Activated CD8-positive, alpha-beta memory T cell treated with anti-CD3 and anti-CD28 coated beads, Interleukin-2, amount 50 U/mL, for 1 hour (primary cell): ENCODE results near the gene IRF9.

ENCODE experiments used
- DNase-seq: peaks from one replicate; pipeline ENCODE4 v3.0.0-alpha.2; 2020; ENCODE audit errors: extremely low read depth

The IRF9 gene

DNA sequence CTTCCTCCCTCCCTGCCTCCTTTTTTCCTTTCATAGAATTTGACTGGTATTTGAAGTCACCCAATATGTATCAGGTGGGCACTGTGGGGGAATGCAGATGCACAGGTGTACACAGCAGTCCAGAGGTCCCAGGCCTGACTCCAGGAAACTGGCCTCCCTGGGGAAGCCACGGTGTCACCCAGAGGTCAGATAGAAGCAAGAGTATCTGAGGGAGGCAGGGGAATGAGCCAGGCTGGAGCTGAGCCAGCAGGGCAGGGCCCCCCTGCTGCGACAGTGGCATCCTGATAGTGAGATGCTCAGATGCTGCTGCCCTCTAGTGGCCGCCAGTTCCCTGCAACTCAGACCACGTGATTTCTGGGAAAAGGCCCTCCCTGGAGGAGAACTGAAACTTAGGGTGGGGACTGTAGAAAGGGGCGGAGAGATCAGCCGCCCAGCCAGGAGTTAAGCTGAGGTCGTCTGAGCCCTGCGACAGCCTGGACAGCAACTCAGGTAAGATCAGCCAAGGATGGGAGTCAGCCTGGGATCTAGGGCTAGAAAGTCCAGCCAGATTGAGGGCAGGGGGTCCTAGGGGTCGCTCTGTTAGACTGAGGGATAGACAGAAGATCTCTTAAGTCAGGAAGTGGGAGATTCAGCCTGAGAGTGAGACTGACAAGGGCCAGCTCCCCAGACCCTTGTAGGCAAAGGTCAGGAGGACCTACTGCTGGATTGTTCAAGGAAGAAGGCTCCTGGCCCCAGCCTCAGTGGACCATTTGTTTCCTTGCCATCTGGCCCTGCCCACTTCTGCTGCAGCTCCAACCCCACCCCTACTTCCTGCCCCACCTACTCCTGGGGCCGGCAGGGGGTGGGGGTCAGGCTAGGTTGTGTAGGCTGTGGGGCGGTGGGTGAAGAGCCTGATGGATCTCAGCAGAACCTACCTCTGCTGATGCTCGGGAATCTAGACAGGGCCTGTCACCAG is at the start of gene IRF9:
TSS of gene IRF9 (plus strand) at position 416 of the 955 bp plus-strand sequence. CDS start 880 bp downstream, outside the sequence.
- DNase-seq, result peak; percentile 90

DNA sequence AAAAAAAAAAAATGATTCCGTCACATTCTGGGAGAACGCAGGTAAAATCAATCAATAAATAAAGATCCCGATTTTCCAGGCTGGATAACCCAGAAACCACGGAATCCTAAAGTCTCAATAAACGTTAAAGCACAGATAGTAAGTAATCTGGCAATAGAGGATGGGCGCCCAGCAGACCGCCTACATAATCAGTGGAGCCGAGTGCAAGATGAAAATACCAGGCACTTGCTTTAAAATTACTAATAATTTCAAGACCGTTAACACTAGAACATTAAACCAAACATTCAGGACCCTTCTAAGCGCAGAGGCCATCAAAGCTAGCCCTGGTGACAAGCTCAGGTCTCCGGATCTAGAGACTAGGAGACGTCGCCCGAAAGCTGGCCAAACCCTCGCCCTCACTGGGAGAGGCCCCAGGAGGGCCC is 47.7 kb upstream of the IRF9 start:
- DNase-seq, result no peak

GRCh38 chr14:24113801-24114531 is 47.1 kb upstream of the IRF9 start:
- peak; percentile 53 for DNase-seq

- peak; percentile 99 for DNase-seq
Observed at GRCh38 chr14:24114532-24115421, 46.3 kb upstream of the IRF9 start, which contains the start of the genes DCAF11 and NRL. Gene DCAF11 (plus strand): TSS chr14:24114777. CDS start chr14:24115595, 818 bp downstream. Gene NRL (minus strand): TSS chr14:24114949. CDS start chr14:24082848, 32,101 bp downstream.

GRCh38 chr14:24115422-24116127 is 45.5 kb upstream of the IRF9 start:
- DNase-seq, result no peak

- no peak for DNase-seq
Observed at GRCh38 chr14:24116128-24116814, 44.8 kb upstream of the IRF9 start.

DNA sequence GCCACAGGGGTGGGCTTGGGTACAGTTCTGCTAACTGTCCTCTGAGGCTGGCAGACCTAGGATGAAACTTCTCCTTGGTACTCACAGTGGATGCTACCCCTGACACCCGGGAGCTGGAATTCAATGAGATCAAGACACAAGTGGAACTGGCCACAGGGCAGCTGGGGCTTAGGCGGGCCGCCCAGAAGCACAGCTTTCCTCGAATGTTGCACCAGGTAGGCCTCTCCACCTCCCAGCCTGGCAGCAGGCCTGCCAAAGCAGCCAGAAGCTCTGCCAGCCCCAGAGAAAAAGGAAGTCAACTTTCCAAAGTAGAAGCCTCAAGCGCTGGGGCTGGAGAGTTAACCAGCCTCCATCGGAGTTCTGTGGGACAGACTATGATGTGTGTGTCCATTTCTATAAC is 43.9 kb upstream of the IRF9 start:
- DNase-seq, result no peak

DNA sequence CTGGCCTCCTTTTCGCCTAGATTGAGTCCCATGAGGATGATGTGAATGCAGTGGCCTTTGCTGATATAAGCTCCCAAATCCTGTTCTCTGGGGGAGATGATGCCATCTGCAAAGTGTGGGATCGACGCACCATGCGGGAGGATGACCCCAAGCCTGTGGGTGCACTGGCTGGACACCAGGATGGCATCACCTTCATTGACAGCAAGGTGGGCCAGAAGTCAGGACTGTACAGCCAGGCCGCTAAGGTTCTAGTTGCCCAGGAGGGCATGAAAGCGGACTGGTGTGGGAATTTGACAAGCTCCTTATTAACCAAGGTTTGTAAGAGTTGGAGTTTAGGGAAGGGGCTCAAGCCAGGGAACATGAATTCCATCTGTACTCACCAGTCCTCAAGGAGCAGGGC is 41.4 kb upstream of the IRF9 start:
- DNase-seq, result no peak

DNA sequence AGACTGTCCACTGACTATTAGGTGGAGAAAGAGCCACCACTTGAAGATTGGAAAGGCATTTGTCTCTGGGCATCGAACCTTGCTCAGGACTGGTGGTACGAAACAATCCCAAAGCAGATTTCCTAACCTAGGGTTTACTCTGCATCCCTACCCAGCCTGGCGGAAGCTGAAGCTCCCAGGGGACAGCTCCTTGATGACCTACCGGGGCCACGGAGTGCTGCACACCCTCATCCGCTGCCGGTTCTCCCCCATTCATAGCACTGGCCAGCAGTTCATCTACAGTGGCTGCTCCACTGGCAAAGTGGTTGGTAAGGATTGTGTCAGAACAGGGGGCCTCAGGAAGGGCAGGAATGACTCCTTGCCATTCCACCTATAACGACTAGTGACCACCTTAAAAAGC is 39.9 kb upstream of the IRF9 start:
- DNase-seq, result no peak

DNA sequence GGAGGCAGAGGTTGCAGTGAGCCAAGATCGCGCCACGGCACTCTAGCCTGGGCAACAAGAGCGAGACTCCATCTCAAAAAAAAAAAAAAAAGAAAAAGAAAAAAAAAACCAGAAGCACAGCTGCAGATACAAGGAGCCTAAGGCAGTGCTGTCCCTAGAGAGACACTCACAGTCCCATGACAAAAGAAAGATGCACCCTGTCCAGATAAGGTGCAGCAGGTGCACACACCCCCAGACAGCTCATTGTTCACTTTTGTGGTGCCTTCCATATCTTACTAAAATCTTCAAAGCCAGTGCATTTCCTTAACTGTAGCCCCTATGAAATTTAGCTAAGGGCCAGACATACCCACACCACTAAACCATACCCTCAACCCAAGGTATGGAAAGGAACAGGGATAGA is 38.6 kb upstream of the IRF9 start:
- DNase-seq, result no peak

- no peak for DNase-seq
Observed at GRCh38 chr14:24122898-24123297, 38.2 kb upstream of the IRF9 start.

DNA sequence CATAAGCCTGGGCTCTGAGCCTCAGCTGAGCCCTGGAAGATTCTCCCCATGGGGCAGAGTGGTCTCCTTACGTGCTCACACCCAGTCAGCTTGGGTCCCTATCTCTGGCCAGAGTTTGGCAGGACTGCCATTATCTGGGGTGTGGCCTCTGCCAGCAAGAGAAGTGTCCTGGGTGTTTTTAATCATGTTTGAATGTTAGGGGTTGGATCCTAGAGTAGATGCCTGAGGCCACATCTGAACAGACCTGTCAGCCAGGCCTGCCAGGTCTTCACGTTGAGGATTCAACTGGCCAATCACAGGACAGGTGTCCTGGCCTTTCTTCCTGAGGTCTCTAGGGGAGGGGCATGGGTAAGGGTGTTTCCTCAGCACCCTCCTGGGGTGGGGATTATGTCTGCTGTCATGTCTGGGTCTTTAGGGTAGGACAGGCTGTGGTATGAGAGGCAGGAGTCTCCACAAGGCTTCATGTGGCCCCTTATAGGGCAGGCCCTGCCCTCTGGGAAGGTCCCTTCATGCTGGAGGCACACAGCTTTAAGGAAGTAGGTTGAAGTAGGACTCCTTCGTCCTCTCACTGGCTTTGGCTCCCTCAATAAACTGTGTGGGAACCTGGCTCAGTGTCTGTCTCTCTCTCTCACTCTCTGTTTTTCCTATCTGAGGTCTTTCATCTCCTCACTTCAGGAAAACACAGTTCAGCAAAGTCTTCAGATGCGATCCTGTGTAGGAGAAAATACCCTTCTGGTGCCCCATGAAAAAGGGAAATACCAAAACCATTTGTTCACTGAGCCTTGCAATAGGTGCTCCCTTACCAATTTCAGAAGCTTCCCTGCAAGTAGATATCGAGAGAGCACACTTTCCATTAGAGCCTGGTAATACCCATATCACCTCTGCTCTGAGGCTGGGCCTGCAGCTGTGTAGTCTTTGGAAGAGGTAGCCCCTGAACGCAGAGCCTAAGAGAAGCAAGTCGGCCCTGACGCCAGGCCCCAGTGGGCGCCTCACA is 37.3 kb upstream of the IRF9 start:
- DNase-seq, result no peak

DNA sequence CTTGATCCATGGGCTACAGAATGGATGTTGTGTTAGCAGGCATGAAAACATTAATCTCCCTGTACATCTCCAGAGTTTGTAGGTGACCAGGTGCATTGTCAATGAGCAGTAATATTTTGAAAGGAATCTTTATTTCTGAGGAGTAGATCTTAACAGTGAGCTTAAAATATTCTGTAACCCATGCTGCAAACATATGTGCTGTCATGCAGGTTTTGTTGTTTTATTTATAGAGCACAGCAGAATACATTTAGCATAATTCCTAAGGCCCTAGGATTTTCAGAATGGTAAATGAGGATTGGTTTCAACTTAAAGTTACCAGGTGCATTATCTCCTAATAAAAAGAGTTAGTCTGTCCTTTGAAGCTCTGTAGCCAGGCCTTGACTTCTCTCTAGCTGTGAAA is 34.1 kb upstream of the IRF9 start:
- DNase-seq, result no peak

DNA sequence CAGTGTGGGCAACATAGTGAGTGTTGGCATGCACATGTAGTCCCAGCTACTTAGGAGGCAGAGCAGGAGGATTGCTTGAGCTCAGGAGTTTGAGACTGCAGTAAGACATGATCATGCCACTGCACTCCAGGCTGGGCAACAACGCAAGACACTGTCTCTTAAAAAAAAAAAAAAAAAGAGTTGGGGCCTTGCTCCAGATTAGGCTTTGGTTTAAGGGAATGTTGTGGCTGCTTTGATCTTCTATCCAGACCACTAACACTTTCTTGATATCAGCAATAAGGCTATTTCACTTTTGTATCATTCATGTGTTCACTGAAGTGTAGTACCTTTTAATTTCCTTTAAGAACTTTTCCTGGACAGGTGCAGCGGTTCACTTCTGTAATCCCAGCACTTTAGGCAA is 33.4 kb upstream of the IRF9 start:
- no peak for DNase-seq

DNA sequence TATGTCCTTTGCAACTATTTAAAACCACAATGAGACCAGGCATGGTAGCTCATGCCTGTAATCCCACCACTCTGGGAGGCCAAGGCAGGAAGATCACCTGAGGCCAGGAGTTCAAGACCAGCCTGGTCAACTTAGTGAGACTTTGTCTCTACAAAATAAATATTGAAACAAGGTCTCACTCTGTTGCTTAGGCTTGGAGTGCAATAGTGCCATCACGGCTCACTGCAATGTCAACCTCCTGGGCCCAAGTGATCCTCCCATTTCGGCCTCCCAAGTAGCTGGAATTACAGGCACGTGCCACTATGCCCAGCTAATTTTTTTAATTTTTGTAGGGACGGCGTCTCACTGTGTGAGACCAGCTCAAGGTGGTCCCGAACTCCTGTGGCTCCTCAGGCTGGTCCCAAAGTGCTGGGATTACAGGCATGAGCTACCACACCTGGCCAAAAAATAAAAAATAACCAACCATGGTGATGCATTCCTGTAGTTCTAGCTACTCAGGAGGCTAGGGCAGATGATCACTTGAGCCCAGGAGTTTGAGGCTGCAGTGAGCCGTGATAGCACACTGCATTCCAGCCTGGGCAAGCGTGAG is 31.6 kb upstream of the IRF9 start:
- DNase-seq, result no peak

- DNase-seq, result no peak
Observed at GRCh38 chr14:24130380-24130716, 30.7 kb upstream of the IRF9 start, which contains the start of gene FITM1. Gene FITM1 (plus strand): TSS chr14:24130659. CDS start chr14:24131564, 905 bp downstream.

DNA sequence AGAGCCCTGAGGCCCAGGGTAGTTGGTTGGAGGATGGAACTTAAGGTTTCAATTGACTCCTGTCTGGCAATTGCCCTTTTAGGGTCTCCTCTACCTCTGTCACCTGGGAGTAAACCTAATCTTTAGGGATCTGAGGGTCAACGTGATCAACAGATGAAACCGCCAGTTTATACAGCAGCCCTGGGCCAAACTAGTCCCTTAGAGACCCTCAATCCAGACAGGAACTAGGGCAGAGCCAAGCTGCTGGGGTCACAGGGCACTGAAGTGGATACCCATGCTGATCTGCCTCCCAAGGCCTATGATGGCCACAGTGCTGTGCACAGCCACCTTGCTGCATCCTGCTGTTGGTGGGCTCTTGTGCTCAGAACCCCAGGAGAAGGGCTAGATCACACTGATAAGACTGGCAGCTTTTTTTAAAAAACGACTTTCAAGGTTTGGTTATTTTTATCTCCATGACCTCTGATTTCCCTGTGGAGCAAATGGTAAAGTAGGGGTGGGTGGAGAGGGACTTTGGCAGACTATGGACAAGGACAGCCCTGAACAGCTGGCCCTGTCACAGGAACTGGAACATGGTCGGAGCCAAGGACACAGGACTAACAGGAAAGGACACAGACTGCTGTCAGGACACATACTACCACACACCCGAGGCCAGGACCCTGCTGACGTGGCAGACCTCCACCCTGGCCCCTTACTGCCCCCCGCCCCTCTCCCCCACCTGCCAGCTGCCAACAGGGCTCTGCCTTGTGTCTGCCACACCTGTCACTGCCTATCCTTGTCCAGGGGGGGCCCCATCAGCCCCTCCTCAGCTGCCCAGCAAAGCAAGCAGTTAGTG is 30.1 kb upstream of the IRF9 start:
- no peak for DNase-seq

DNA sequence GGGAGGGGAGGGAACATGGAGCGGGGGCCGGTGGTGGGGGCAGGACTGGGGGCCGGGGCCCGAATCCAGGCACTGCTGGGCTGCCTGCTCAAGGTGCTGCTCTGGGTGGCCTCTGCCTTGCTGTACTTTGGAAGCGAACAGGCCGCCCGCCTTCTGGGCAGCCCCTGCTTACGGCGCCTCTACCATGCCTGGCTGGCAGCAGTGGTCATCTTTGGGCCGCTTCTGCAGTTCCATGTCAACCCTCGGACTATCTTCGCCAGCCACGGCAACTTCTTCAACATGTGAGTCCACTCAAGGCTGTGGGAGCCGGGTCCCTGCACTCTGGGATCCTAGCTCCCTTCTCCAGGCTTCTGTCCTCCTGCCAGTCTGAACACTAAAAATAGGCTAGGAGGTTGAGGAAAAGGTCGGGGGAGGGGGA is 29.5 kb upstream of the IRF9 start:
- no peak for DNase-seq
